K562 (cell line): ENCODE data around the gene NYAP1. TPM values are rescaled to one million over a fixed set of nuclear protein-coding genes. Genes with fewer than 3 reads are reported as not detected.

Source experiments
- ATF7 ChIP-seq: fragments of 450-650 bp; IDR thresholded peaks from 2 replicates; pipeline ENCODE4 v1.7.1; 2014; ENCODE audit warnings: mild to moderate bottlenecking, moderate library complexity
- BCLAF1 ChIP-seq, 2 experiments: fragments of 450-650 bp in 1 of 2; IDR thresholded peaks; 2 replicates each; pipeline ENCODE4 v1.6.1; 2011 to 2017; ENCODE audit warnings: low read depth in 2 of 2, antibody characterized with exemption in 1 of 2, borderline replicate concordance in 1 of 2, low read length in 1 of 2, mild to moderate bottlenecking in 1 of 2, mixed read lengths in 1 of 2; ENCODE audit not compliant: control insufficient read depth in 1 of 2
- HDAC1 ChIP-seq, 2 experiments: fragments of 450-650 bp; IDR thresholded peaks; 2 replicates each; pipeline ENCODE4 v1.6.1; 2016 to 2017; ENCODE audit warnings: inconsistent platforms in 1 of 2, mild to moderate bottlenecking in 1 of 2, moderate library complexity in 1 of 2
- KLF10 ChIP-seq: fragments of 250-450 bp; sonication (Bioruptor Pico); IDR thresholded peaks from 2 replicates; pipeline ENCODE4 v1.6.1; 2021; ENCODE audit warnings: matching md5 sums
- NFXL1 ChIP-seq: fragments of 450-650 bp; formaldehyde crosslinking; IDR thresholded peaks from 2 replicates; pipeline ENCODE4 v1.4.0; 2021; ENCODE audit warnings: mild to moderate bottlenecking
- PCBP1 ChIP-seq: fragments of 200-400 bp; formaldehyde crosslinking; IDR thresholded peaks from 2 replicates; pipeline ENCODE4 v1.6.1; 2018; ENCODE audit warnings: mild to moderate bottlenecking, low read depth, low read length; ENCODE audit not compliant: poor library complexity, severe bottlenecking
- RBM14 ChIP-seq: fragments of 200-400 bp; formaldehyde crosslinking; IDR thresholded peaks from 2 replicates; pipeline ENCODE4 v1.6.1; 2018; ENCODE audit warnings: low read depth, mild to moderate bottlenecking, low read length, moderate library complexity, borderline replicate concordance; ENCODE audit not compliant: insufficient read depth
- RFX1 ChIP-seq: fragments of 450-650 bp; IDR thresholded peaks from 2 replicates; pipeline ENCODE4 v1.6.1; 2016; ENCODE audit warnings: mild to moderate bottlenecking, moderate library complexity
- TCF7L2 ChIP-seq: fragments of 150-350 bp; IDR thresholded peaks from 2 replicates; pipeline ENCODE4 v1.6.1; 2016; ENCODE audit warnings: low read depth, mild to moderate bottlenecking, low read length, moderate library complexity
- UBTF ChIP-seq, 2 experiments: IDR thresholded peaks; 2 replicates each; pipeline ENCODE4 v1.6.1; 2012; ENCODE audit warnings: improper control_type of control experiment in 2 of 2, low read depth in 2 of 2, low read length in 2 of 2, borderline replicate concordance in 1 of 2
- ZNF407 ChIP-seq: fragments of 450-650 bp; IDR thresholded peaks from 2 replicates; pipeline ENCODE4 v1.6.1; 2016; ENCODE audit warnings: low read depth
- polyA plus RNA-seq, 8 experiments: library from polyadenylated mRNA; depleted of rRNA in 4 of 8; stranded (reverse) in 5 of 8; unstranded in 3 of 8; fragments of >200 nt; fragmentation: Nextera tagmentation in 2 of 8; fragmentation: Illumina TruSeq in 1 of 8; extraction: Ambion mirVana in 2 of 8; extraction: Trizol in 1 of 8; gene quantifications; 2 replicates each; pipeline versions ENCODE4 v1.2.1 to v1.2.3, GENCODE V29; 2011 to 2014; ENCODE audit warnings: inconsistent platforms in 1 of 8, missing spikeins in 1 of 8
- total RNA-seq, 7 experiments: library from RNA; depleted of rRNA in 6 of 7; stranded (reverse); fragments of >200 nt in 6 of 7; fragmentation: Illumina TruSeq in 2 of 7; extraction: Trizol in 2 of 7; gene quantifications; 2 replicates each; pipeline versions ENCODE4 v1.2.1 to v1.2.3, GENCODE V29; 2011 to 2021; ENCODE audit warnings: low replicate concordance in 1 of 7

Gene NYAP1
- total and polyA plus RNA-seq, 9 of the 15 experiments (the other 6 are each of a cell fraction or from before 2014, with no cell fraction given), result 0.11 to 0.88 (median 0.22) TPM; not detected in 2

- peak in 1 of 2 experiments; percentile 84; a peak in 2 of 4 replicates for TF ChIP-seq BCLAF1 (IDR thresholded peaks at IDR 0.05; ENCODE audit: borderline replicate concordance in 1 of 2, control insufficient read depth in 1 of 2, low read depth in 2 of 2, low read length in 1 of 2)
- TF ChIP-seq HDAC1 (IDR thresholded peaks at IDR 0.05), result no peak
- peak; percentile 81 for TF ChIP-seq ZNF407
- no peak for TF ChIP-seq RBM14
- no peak for TF ChIP-seq NFXL1 (CRISPR knock-in tag)
- no peak for TF ChIP-seq RFX1
- TF ChIP-seq TCF7L2, result peak; percentile 89
- peak; percentile 97 for TF ChIP-seq ATF7
- no peak for TF ChIP-seq UBTF (IDR thresholded peaks at IDR 0.05; ENCODE audit: borderline replicate concordance in 1 of 2, low read depth in 2 of 2, low read length in 2 of 2)
- no peak for TF ChIP-seq PCBP1
- TF ChIP-seq KLF10 (CRISPR knock-in tag), result no peak
These were observed 3.2 kb downstream of the NYAP1 start (continued) for GRCh38 chr7:100486753-100487446.
